Heart left ventricle (tissue), 13 donors: ENCODE data around the gene RAB8A.

Source experiments
- CTCF ChIP-seq, 12 donors: fragments of 200-600 bp; sonication (generic) in 4 of 12; IDR thresholded peaks; one replicate each; pipeline versions ENCODE4 v1.5.0 to v1.8.0; 2018 to 2022; ENCODE audit warnings: antibody characterized with exemption in 12 of 12, mild to moderate bottlenecking in 5 of 12
- POLR2A ChIP-seq, 2 donors: fragments of 450-650 bp; IDR thresholded peaks; one replicate each; pipeline ENCODE4 v1.6.1; 2017; ENCODE audit warnings: antibody characterized with exemption in 2 of 2, mild to moderate bottlenecking in 2 of 2, moderate library complexity in 2 of 2
- donor health status: ischemic (EF 13 %, LVEDD 7.1; RV severe dilation, severe dysfunction).
- donor health status: DM: no; HTN: yes; CAD: no.
- donor health status: DM: no; HTN: no; CAD: no.
- donor health status: ischemic (EF 25% LVEDD 6.9; RV normal size, moderate dysfunction).
- donor health status: ischemic (EF 25% LVEDD 5.7; RV mildly dilated, moderate dysfunction).
- donor health status: ischemic (EF 35%, LVEDD 5.7; RV mildly dilated, moderate dysfunction).
- donor health status: nonischemic (EF 11% LVEDD 7.7; RV severe dilation, severe dysfunction).
- donor health status: DM: yes; HTN: yes; CAD: no.
- donor health status: PGD.
- donor health status: ischemic (EF 29% LVEDD 5.4; RV normal size, mild dysfunction).
- donor health status: nonischemic (EF 23%, LVEDD 6.1; RV moderate dilation, normal function).

GRCh38 chr19:16064209-16064889 is 47.3 kb upstream of the RAB8A start:
- TF ChIP-seq CTCF (IDR thresholded peaks at IDR 0.05) (no peak), POLR2A (IDR thresholded peaks at IDR 0.05) (no peak)
